ENCODE data around the gene APP. TPM values are rescaled to one million over a fixed set of nuclear protein-coding genes. Genes with fewer than 3 reads are reported as not detected.

Gene APP
- total and polyA plus RNA-seq, 2 of the 13 experiments (the other 11 are each of a cell fraction or from before 2014, with no cell fraction given), result 70.6 to 262 TPM

GRCh38 chr21:25953659-25954058 is 216.9 kb downstream of the APP start:
- CTCF ChIA-PET (ENCODE audit: low intra/inter-chr PET ratio, low total read pairs), result no interaction called here
- no peak overlapping the region for H3K4me2 ChIP-seq (ENCODE audit: low read depth, low read length)
- no peak for ATAC-seq
- H3K27ac ChIP-seq (ENCODE audit: extremely low read length, insufficient read depth, low read length), result no peak overlapping the region
- POLR2A ChIA-PET, result no interaction called here
- in situ Hi-C loops (cut with HindIII; ENCODE audit: extremely low pct_ligation_motif_present, low pct_unique_long_range_greater_than_20kb) (no loop called here), intact Hi-C loops (cut with micrococcal nuclease; ENCODE audit: unreplicated experiment) (no loop called here)
- no peaks in the 10 kb centered on the region for H4K20me1 ChIP-seq (ENCODE audit: insufficient read depth, low read length)
- peaks cover 2 to 7% of the 10 kb centered on the region in 2 experiments; a peak in 2 of 5 replicates for H3K36me3 ChIP-seq (replicated peaks in 1 of 2; ENCODE audit: control insufficient read depth in 1 of 2, insufficient read depth in 2 of 2, low read length in 2 of 2)
- H3K27me3 ChIP-seq (ENCODE audit: control insufficient read depth in 1 of 2, insufficient read depth in 2 of 2, low read length in 2 of 2), result no peaks in the 10 kb centered on the region
- H3K9ac ChIP-seq (ENCODE audit: insufficient read depth, low read depth, low read length), result no peak overlapping the region
- H3K79me2 ChIP-seq (ENCODE audit: insufficient read depth, low read length), result no peaks in the 10 kb centered on the region
- no peak for FAIRE-seq
- no peaks in the 10 kb centered on the region for H3K9me3 ChIP-seq (ENCODE audit: low read length)
- H3K4me3 ChIP-seq (replicated peaks in 1 of 3; ENCODE audit: insufficient read depth in 1 of 3, low read depth in 2 of 3, low read length in 3 of 3), result no peak overlapping the region
- 58% methylated on average over 2 of the region's 2 CpGs for WGBS (ENCODE audit: low lambda C conversion rate)
- no peaks in the 10 kb centered on the region; the same call in 1 of the 2 replicates for H3K4me1 ChIP-seq (ENCODE audit: insufficient read depth, low read length)
- no peak for DNase-seq (ENCODE audit: low spot score)
- TF ChIP-seq CBX2 (IDR thresholded peaks at IDR 0.05; ENCODE audit: low read depth, low read length), result no peak
- TF ChIP-seq CBX2 (CRISPR knock-in tag; IDR thresholded peaks at IDR 0.05; ENCODE audit: low read depth), result no peak
- TF ChIP-seq ZC3H13 (CRISPR knock-in tag; IDR thresholded peaks at IDR 0.05), result no peak
- no peak for TF ChIP-seq ZNF761 (CRISPR knock-in tag; conservative IDR thresholded peaks at IDR 0.05)
- TF ChIP-seq ZNF605 (CRISPR knock-in tag; IDR thresholded peaks at IDR 0.05), result no peak
- H2AFZ ChIP-seq (ENCODE audit: low read length), result no peak overlapping the region
- no TSS peak for BruUV-seq (replicated peaks)

GRCh38 chr21:25953196-25953595 is 217.4 kb downstream of the APP start:
- peaks cover 2 to 7% of the 10 kb centered on the region in 2 experiments; a peak in 2 of 5 replicates for H3K36me3 ChIP-seq (replicated peaks in 1 of 2; ENCODE audit: control insufficient read depth in 1 of 2, insufficient read depth in 2 of 2, low read length in 2 of 2)
- no peak for FAIRE-seq
- TF ChIP-seq KLF9 (CRISPR knock-in tag; IDR thresholded peaks at IDR 0.05; ENCODE audit: low read depth) (no peak), ZNF564 (CRISPR knock-in tag; IDR thresholded peaks at IDR 0.05) (no peak), SRSF1 (optimal IDR thresholded peaks at IDR 0.05; ENCODE audit: low read depth, low read length) (no peak), ZBTB7A (CRISPR knock-in tag; IDR thresholded peaks at IDR 0.05) (no peak), GABPA (IDR thresholded peaks at IDR 0.05; ENCODE audit: low read depth, low read length) (no peak), GABPA (CRISPR knock-in tag; IDR thresholded peaks at IDR 0.05; ENCODE audit: low read depth) (no peak), KDM5A (IDR thresholded peaks at IDR 0.05; ENCODE audit: borderline replicate concordance, low read length) (no peak)
- 68% methylated on average over 3 of the region's 3 CpGs for WGBS (ENCODE audit: low lambda C conversion rate)
- no peaks in the 10 kb centered on the region for H3K9me3 ChIP-seq (ENCODE audit: low read length)
- no peak overlapping the region for H2AFZ ChIP-seq (ENCODE audit: low read length)
- H3K4me3 ChIP-seq (replicated peaks in 1 of 3; ENCODE audit: insufficient read depth in 1 of 3, low read depth in 2 of 3, low read length in 3 of 3), result no peak overlapping the region
- ATAC-seq, result no peak
- intact Hi-C loops (cut with micrococcal nuclease; ENCODE audit: unreplicated experiment) (no loop called here), in situ Hi-C loops (cut with HindIII; ENCODE audit: extremely low pct_ligation_motif_present, low pct_unique_long_range_greater_than_20kb) (no loop called here)
- no peaks in the 10 kb centered on the region for H3K79me2 ChIP-seq (ENCODE audit: insufficient read depth, low read length)
- H3K27me3 ChIP-seq (ENCODE audit: control insufficient read depth in 1 of 2, insufficient read depth in 2 of 2, low read length in 2 of 2), result no peaks in the 10 kb centered on the region
- H3K27ac ChIP-seq (ENCODE audit: extremely low read length, insufficient read depth, low read length), result no peak overlapping the region
- POLR2A ChIA-PET, result no interaction called here
- H3K9ac ChIP-seq (ENCODE audit: insufficient read depth, low read depth, low read length), result no peak overlapping the region
- CTCF ChIA-PET (ENCODE audit: low intra/inter-chr PET ratio, low total read pairs), result no interaction called here
- no TSS peak for BruUV-seq (replicated peaks)
- no peaks in the 10 kb centered on the region for H4K20me1 ChIP-seq (ENCODE audit: insufficient read depth, low read length)
- DNase-seq (ENCODE audit: low spot score), result no peak
- H3K4me2 ChIP-seq (ENCODE audit: low read depth, low read length), result no peak overlapping the region
- no peaks in the 10 kb centered on the region; the same call in 1 of the 2 replicates for H3K4me1 ChIP-seq (ENCODE audit: insufficient read depth, low read length)

All from HepG2 (cell line).